ENCODE results near the gene MBTPS1. TPM values are rescaled to one million over a fixed set of nuclear protein-coding genes. Genes with fewer than 3 reads are reported as not detected.

MBTPS1 gene
- polyA plus RNA-seq, 2 donors: 23.1 to 25.6 TPM

- no peaks in the 10 kb centered on the region for H3K27me3 ChIP-seq (ENCODE audit: control insufficient read depth in 1 of 2, insufficient read depth in 2 of 2, low read length in 2 of 2)
- H3K4me3 ChIP-seq (ENCODE audit: low read depth in 1 of 2, low read length in 2 of 2): no peak overlapping the region
- WGBS, 2 donors: 85 to 91% methylated on average over 4 of the region's 4 CpGs
- H3K36me3 ChIP-seq (ENCODE audit: control insufficient read depth in 2 of 2, insufficient read depth in 2 of 2, low read length in 1 of 2): no peaks in the 10 kb centered on the region
- H3K9me3 ChIP-seq (ENCODE audit: control insufficient read depth in 2 of 2, insufficient read depth in 1 of 2, low read depth in 1 of 2, low read length in 1 of 2): peaks cover 4 to 10% of the 10 kb centered on the region in 2 donors
- H3K27ac ChIP-seq (ENCODE audit: low read depth in 2 of 2, low read length in 1 of 2): no peak overlapping the region
- peaks cover 0 to 2% of the 10 kb centered on the region in 2 donors for H3K4me1 ChIP-seq (ENCODE audit: control insufficient read depth in 2 of 2, insufficient read depth in 2 of 2, low read length in 1 of 2)
Observed at GRCh38 chr16:84018710-84019109, 98.0 kb downstream of the MBTPS1 start.

- no peaks in the 10 kb centered on the region for H3K36me3 ChIP-seq (ENCODE audit: control insufficient read depth in 2 of 2, insufficient read depth in 2 of 2, low read length in 1 of 2)
- no peaks in the 10 kb centered on the region for H3K27me3 ChIP-seq (ENCODE audit: control insufficient read depth in 1 of 2, insufficient read depth in 2 of 2, low read length in 2 of 2)
- H3K4me1 ChIP-seq (ENCODE audit: control insufficient read depth in 2 of 2, insufficient read depth in 2 of 2, low read length in 1 of 2): peaks cover 0 to 2% of the 10 kb centered on the region in 2 donors
- H3K9me3 ChIP-seq (ENCODE audit: control insufficient read depth in 2 of 2, insufficient read depth in 1 of 2, low read depth in 1 of 2, low read length in 1 of 2): peaks cover 4 to 8% of the 10 kb centered on the region in 2 donors
- H3K27ac ChIP-seq (ENCODE audit: low read depth in 2 of 2, low read length in 1 of 2): no peak overlapping the region
- WGBS, 2 donors: 90 to 95% methylated on average over 12 of the region's 12 CpGs
- no peak overlapping the region for H3K4me3 ChIP-seq (ENCODE audit: low read depth in 1 of 2, low read length in 2 of 2)
Observed at GRCh38 chr16:84016477-84016876, 100.3 kb downstream of the MBTPS1 start.

GRCh38 chr16:84015399-84015798, 101.3 kb downstream of the MBTPS1 start:
- Histone ChIP-seq H3K36me3 (ENCODE audit: control insufficient read depth in 2 of 2, insufficient read depth in 2 of 2, low read length in 1 of 2) (no peaks in the 10 kb centered on the region), H3K27me3 (ENCODE audit: control insufficient read depth in 1 of 2, insufficient read depth in 2 of 2, low read length in 2 of 2) (no peaks in the 10 kb centered on the region), H3K9me3 (ENCODE audit: control insufficient read depth in 2 of 2, insufficient read depth in 1 of 2, low read depth in 1 of 2, low read length in 1 of 2) (peaks cover 4 to 5% of the 10 kb centered on the region in 2 donors), H3K27ac (ENCODE audit: low read depth in 2 of 2, low read length in 1 of 2) (no peak overlapping the region), H3K4me3 (ENCODE audit: low read depth in 1 of 2, low read length in 2 of 2) (no peak overlapping the region), H3K4me1 (ENCODE audit: control insufficient read depth in 2 of 2, insufficient read depth in 2 of 2, low read length in 1 of 2) (peaks cover 0 to 2% of the 10 kb centered on the region in 2 donors)
- 83 to 84% methylated on average over 12 of the region's 12 CpGs for WGBS, 2 donors

- H3K9me3 ChIP-seq (ENCODE audit: control insufficient read depth in 2 of 2, insufficient read depth in 1 of 2, low read depth in 1 of 2, low read length in 1 of 2): peaks cover 4 to 5% of the 10 kb centered on the region in 2 donors
- no peaks in the 10 kb centered on the region for H3K36me3 ChIP-seq (ENCODE audit: control insufficient read depth in 2 of 2, insufficient read depth in 2 of 2, low read length in 1 of 2)
- H3K27ac ChIP-seq (ENCODE audit: low read depth in 2 of 2, low read length in 1 of 2): peak overlapping the region in 1 of 2 donors; percentile 16
- H3K27me3 ChIP-seq (ENCODE audit: control insufficient read depth in 1 of 2, insufficient read depth in 2 of 2, low read length in 2 of 2): no peaks in the 10 kb centered on the region
- 69 to 71% methylated on average over 14 of the region's 14 CpGs for WGBS, 2 donors
- H3K4me1 ChIP-seq (ENCODE audit: control insufficient read depth in 2 of 2, insufficient read depth in 2 of 2, low read length in 1 of 2): peaks cover 0 to 2% of the 10 kb centered on the region in 2 donors
- no peak overlapping the region for H3K4me3 ChIP-seq (ENCODE audit: low read depth in 1 of 2, low read length in 2 of 2)
Observed at GRCh38 chr16:84014570-84015327, 102.0 kb downstream of the MBTPS1 start.

GRCh38 chr16:84013787-84014569, 102.8 kb downstream of the MBTPS1 start:
- peaks cover 0 to 2% of the 10 kb centered on the region in 2 donors for H3K4me1 ChIP-seq (ENCODE audit: control insufficient read depth in 2 of 2, insufficient read depth in 2 of 2, low read length in 1 of 2)
- H3K27ac ChIP-seq (ENCODE audit: low read depth in 2 of 2, low read length in 1 of 2): peak overlapping the region in 1 of 2 donors; percentile 16

GRCh38 chr16:84009282-84009681, 107.5 kb downstream of the MBTPS1 start:
- Histone ChIP-seq H3K9me3 (ENCODE audit: control insufficient read depth in 2 of 2, insufficient read depth in 1 of 2, low read depth in 1 of 2, low read length in 1 of 2) (peaks cover under 1 to 4% of the 10 kb centered on the region in 2 donors), H3K4me1 (ENCODE audit: control insufficient read depth in 2 of 2, insufficient read depth in 2 of 2, low read length in 1 of 2) (peaks cover 0 to 1% of the 10 kb centered on the region in 2 donors), H3K27me3 (ENCODE audit: control insufficient read depth in 1 of 2, insufficient read depth in 2 of 2, low read length in 2 of 2) (no peaks in the 10 kb centered on the region), H3K4me3 (ENCODE audit: low read depth in 1 of 2, low read length in 2 of 2) (no peak overlapping the region), H3K27ac (ENCODE audit: low read depth in 2 of 2, low read length in 1 of 2) (no peak overlapping the region), H3K36me3 (ENCODE audit: control insufficient read depth in 2 of 2, insufficient read depth in 2 of 2, low read length in 1 of 2) (no peaks in the 10 kb centered on the region)
- 88 to 94% methylated on average over 6 of the region's 6 CpGs for WGBS, 2 donors

More at GRCh38 chr16:84013787-84014569, 102.8 kb downstream of the MBTPS1 start:
- H3K4me3 ChIP-seq (ENCODE audit: low read depth in 1 of 2, low read length in 2 of 2): no peak overlapping the region
- H3K27me3 ChIP-seq (ENCODE audit: control insufficient read depth in 1 of 2, insufficient read depth in 2 of 2, low read length in 2 of 2): no peaks in the 10 kb centered on the region
- peaks cover 5 to 7% of the 10 kb centered on the region in 2 donors for H3K9me3 ChIP-seq (ENCODE audit: control insufficient read depth in 2 of 2, insufficient read depth in 1 of 2, low read depth in 1 of 2, low read length in 1 of 2)
- WGBS, 2 donors: 15% methylated on average over 14 of the region's 14 CpGs
- H3K36me3 ChIP-seq (ENCODE audit: control insufficient read depth in 2 of 2, insufficient read depth in 2 of 2, low read length in 1 of 2): no peaks in the 10 kb centered on the region

GRCh38 chr16:84007965-84008364, 108.8 kb downstream of the MBTPS1 start:
- Histone ChIP-seq H3K27ac (ENCODE audit: low read depth in 2 of 2, low read length in 1 of 2) (no peak overlapping the region), H3K4me3 (ENCODE audit: low read depth in 1 of 2, low read length in 2 of 2) (no peak overlapping the region), H3K27me3 (ENCODE audit: control insufficient read depth in 1 of 2, insufficient read depth in 2 of 2, low read length in 2 of 2) (no peaks in the 10 kb centered on the region), H3K36me3 (ENCODE audit: control insufficient read depth in 2 of 2, insufficient read depth in 2 of 2, low read length in 1 of 2) (no peaks in the 10 kb centered on the region), H3K4me1 (ENCODE audit: control insufficient read depth in 2 of 2, insufficient read depth in 2 of 2, low read length in 1 of 2) (no peaks in the 10 kb centered on the region), H3K9me3 (ENCODE audit: control insufficient read depth in 2 of 2, insufficient read depth in 1 of 2, low read depth in 1 of 2, low read length in 1 of 2) (peaks cover 0 to 3% of the 10 kb centered on the region in 2 donors)
- 65 to 70% methylated on average over 8 of the region's 8 CpGs for WGBS, 2 donors

- no peak overlapping the region for H3K4me3 ChIP-seq (ENCODE audit: low read depth in 1 of 2, low read length in 2 of 2)
- peaks cover 0 to 3% of the 10 kb centered on the region in 2 donors for H3K9me3 ChIP-seq (ENCODE audit: control insufficient read depth in 2 of 2, insufficient read depth in 1 of 2, low read depth in 1 of 2, low read length in 1 of 2)
- H3K4me1 ChIP-seq (ENCODE audit: control insufficient read depth in 2 of 2, insufficient read depth in 2 of 2, low read length in 1 of 2): no peaks in the 10 kb centered on the region
- H3K27ac ChIP-seq (ENCODE audit: low read depth in 2 of 2, low read length in 1 of 2): no peak overlapping the region
- WGBS, 2 donors: 77 to 82% methylated on average over 4 of the region's 4 CpGs
- H3K27me3 ChIP-seq (ENCODE audit: control insufficient read depth in 1 of 2, insufficient read depth in 2 of 2, low read length in 2 of 2): no peaks in the 10 kb centered on the region
- H3K36me3 ChIP-seq (ENCODE audit: control insufficient read depth in 2 of 2, insufficient read depth in 2 of 2, low read length in 1 of 2): no peaks in the 10 kb centered on the region
Observed at GRCh38 chr16:84007520-84007919, 109.2 kb downstream of the MBTPS1 start.

GRCh38 chr16:84005391-84005790, 111.4 kb downstream of the MBTPS1 start:
- H3K27ac ChIP-seq (ENCODE audit: low read depth in 2 of 2, low read length in 1 of 2): no peak overlapping the region
- no peaks in the 10 kb centered on the region for H3K4me1 ChIP-seq (ENCODE audit: control insufficient read depth in 2 of 2, insufficient read depth in 2 of 2, low read length in 1 of 2)
- no peak overlapping the region for H3K4me3 ChIP-seq (ENCODE audit: low read depth in 1 of 2, low read length in 2 of 2)
- 69 to 73% methylated on average over 5 of the region's 5 CpGs for WGBS, 2 donors
- H3K36me3 ChIP-seq (ENCODE audit: control insufficient read depth in 2 of 2, insufficient read depth in 2 of 2, low read length in 1 of 2): no peaks in the 10 kb centered on the region
- no peaks in the 10 kb centered on the region for H3K27me3 ChIP-seq (ENCODE audit: control insufficient read depth in 1 of 2, insufficient read depth in 2 of 2, low read length in 2 of 2)
- peaks cover 0 to 3% of the 10 kb centered on the region in 2 donors for H3K9me3 ChIP-seq (ENCODE audit: control insufficient read depth in 2 of 2, insufficient read depth in 1 of 2, low read depth in 1 of 2, low read length in 1 of 2)
